AG04450 (cell line): ENCODE results near the gene TRIM7. TPM values are rescaled to one million over a fixed set of nuclear protein-coding genes. Genes with fewer than 3 reads are reported as not detected.

Experiments
- CTCF ChIA-PET: fragments of 300-600, 350-600 bp; formaldehyde crosslinking; extraction: SDS; loops from one replicate; lab custom pipeline; 2022; ENCODE audit warnings: antibody characterized with exemption, inconsistent platforms; lab: Charles Lee
- POLR2A ChIA-PET: fragments of 350-600 bp; formaldehyde crosslinking; extraction: SDS; loops from one replicate; lab custom pipeline; 2021; ENCODE audit warnings: antibody characterized with exemption, inconsistent platforms; lab: Yijun Ruan, JAX
- DNase-seq: peaks from one replicate; pipeline ENCODE4 v3.0.0-alpha.2; 2011; ENCODE audit warnings: low read depth, low spot score
- H3K27ac ChIP-seq: one replicate; pipeline ENCODE4 v1.5.1; 2012; ENCODE audit warnings: low read depth, low read length, control low read depth
- H3K27me3 ChIP-seq: one replicate; pipeline ENCODE4 v1.6.0; 2012; ENCODE audit warnings: low read length; ENCODE audit not compliant: control insufficient read depth, insufficient read depth
- H3K4me3 ChIP-seq: 2 replicates; pipeline ENCODE4 v1.5.1; 2011; ENCODE audit warnings: mild to moderate bottlenecking, low read depth, low read length, control low read depth
- H3K9me3 ChIP-seq: 2 replicates; pipeline ENCODE4 v1.5.1; 2012; ENCODE audit warnings: low read length; ENCODE audit not compliant: control insufficient read depth, insufficient read depth
- CTCF ChIP-seq: IDR thresholded peaks from 2 replicates; pipeline ENCODE4 v1.5.1; 2011; ENCODE audit warnings: low read depth, low read length, control low read depth, inconsistent platforms
- polyA plus RNA-seq: library from polyadenylated mRNA; depleted of rRNA; stranded (reverse); fragments of >200 nt; gene quantifications from 2 replicates; pipeline ENCODE4 v1.2.3, GENCODE V29; 2011

TRIM7 gene
- polyA plus RNA-seq, 1 experiment: 1.1 TPM

GRCh38 chr5:181243564-181244343, 38.8 kb upstream of the TRIM7 start, which contains the start of gene RACK1:
TSS of gene RACK1 (minus strand) at chr5:181243906. CDS start at chr5:181243800, 106 bp downstream.
- peak; percentile 67 for DNase-seq
- ChIA-PET POLR2A (interaction anchor here (0.6 to 2.3 kb wide), 7 partner anchors 9 to 54 kb away, joined by 3 to 24 read pairs (median 3); partner anchors contain the start of genes TRIM41 and TRIM52), CTCF (no interaction called here)
- Histone ChIP-seq H3K9me3 (no peaks in the 10 kb centered on the region; the same call in 1 of the 2 replicates), H3K27ac (peak within 1 kb of the TSS; percentile 94), H3K27me3 (no peaks in the 10 kb centered on the region), H3K4me3 (peak within 1 kb of the TSS; percentile 98)
- TF ChIP-seq CTCF: no peak

- DNase-seq: no peak
- POLR2A ChIA-PET: interaction anchor here (0.6 to 2.3 kb wide), 3 partner anchors 14 to 412 kb away, joined by 3 to 24 read pairs (median 3); partner anchors contain the start of gene TRIM41
- CTCF ChIA-PET: no interaction called here
- no peaks in the 10 kb centered on the region; the same call in 1 of the 2 replicates for H3K9me3 ChIP-seq
- H3K27me3 ChIP-seq: no peaks in the 10 kb centered on the region
- TF ChIP-seq CTCF: no peak
- H3K27ac ChIP-seq: peak overlapping the region; percentile 94
- peak overlapping the region; percentile 98 for H3K4me3 ChIP-seq
These were observed 38.1 kb upstream of the TRIM7 start for GRCh38 chr5:181243018-181243563.

GRCh38 chr5:181242031-181242451, 37.0 kb upstream of the TRIM7 start:
- ChIA-PET CTCF (no interaction called here), POLR2A (interaction anchor here (0.6 to 1.1 kb wide), 2 partner anchors 20 to 46 kb away, joined by 3 to 6 read pairs; no protein-coding TSS in a partner anchor)
- peak overlapping the region; percentile 98 for H3K4me3 ChIP-seq
- H3K27ac ChIP-seq: peak overlapping the region; percentile 83
- no peaks in the 10 kb centered on the region for H3K27me3 ChIP-seq
- H3K9me3 ChIP-seq: no peaks in the 10 kb centered on the region; the same call in 1 of the 2 replicates
- TF ChIP-seq CTCF: no peak
- no peak for DNase-seq

GRCh38 chr5:181241393-181241975, 36.5 kb upstream of the TRIM7 start:
- Histone ChIP-seq H3K4me3 (peak overlapping the region; percentile 98), H3K27ac (peak overlapping the region; percentile 83), H3K27me3 (no peaks in the 10 kb centered on the region), H3K9me3 (no peaks in the 10 kb centered on the region; the same call in 1 of the 2 replicates)
- no peak for DNase-seq
- ChIA-PET POLR2A (interaction anchor here (0.6 to 1.1 kb wide), 5 partner anchors 12 to 410 kb away, joined by 3 to 6 read pairs (median 4); no protein-coding TSS in a partner anchor), CTCF (interaction anchor here (0.6 kb wide), 1 partner anchor 44 kb away, joined by 7 read pairs; no protein-coding TSS in a partner anchor)
- no peak for TF ChIP-seq CTCF
